ENCODE results near the gene FAM168A. TPM values are rescaled to one million over a fixed set of nuclear protein-coding genes. Genes with fewer than 3 reads are reported as not detected.

FAM168A gene
- total RNA-seq, 1 experiment from 2014 or later = 13.8 TPM

DNA sequence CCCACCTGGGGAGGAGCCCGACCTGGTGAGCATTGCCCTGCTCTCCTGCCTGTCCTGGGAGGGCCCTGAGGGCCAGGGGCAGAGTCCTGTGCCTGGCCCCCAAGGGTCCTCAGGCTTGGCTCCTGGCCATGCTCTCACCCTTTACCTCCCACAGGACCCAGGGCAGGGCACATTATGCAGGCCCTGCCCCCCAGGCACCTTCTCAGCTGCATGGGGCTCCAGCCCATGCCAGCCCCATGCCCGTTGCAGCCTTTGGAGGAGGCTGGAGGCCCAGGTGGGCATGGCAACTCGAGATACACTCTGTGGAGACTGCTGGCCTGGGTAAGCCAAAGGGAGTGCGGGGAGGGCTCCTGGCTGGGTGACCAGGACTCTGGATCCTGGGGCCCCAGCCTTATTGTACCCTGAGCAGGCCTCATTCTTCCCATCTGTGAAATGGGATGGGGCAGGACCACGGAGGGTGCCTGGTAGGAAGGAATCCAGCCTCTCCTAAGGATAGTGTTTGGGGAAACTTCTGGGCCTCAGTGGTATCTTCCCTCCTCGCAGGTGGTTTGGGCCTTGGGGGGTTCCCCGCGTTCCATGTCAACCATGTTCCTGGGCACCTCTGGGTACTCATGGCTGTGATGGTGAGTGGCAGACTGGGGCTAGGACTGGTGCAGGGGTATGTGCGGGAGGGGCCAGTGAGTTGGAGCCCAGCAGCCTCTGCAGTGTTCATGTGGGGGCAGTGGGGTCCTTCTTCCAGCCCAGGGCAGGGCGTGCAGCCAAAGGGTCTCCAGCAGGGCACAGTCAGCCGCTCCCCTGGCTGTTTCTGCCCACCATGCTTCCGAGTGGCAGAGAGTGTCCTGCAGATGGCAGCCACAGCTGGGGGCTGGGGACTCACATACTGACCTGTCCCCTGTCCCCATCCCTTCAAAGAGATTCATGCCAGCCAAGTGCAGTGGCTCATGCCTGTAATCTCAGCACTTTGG, 207.0 kb downstream of the FAM168A start:
- H3K9me3 Mint-ChIP-seq (ENCODE audit: unreplicated experiment) = no peaks in the 10 kb centered on the region
- H3K27me3 Mint-ChIP-seq (ENCODE audit: insufficient read depth, unreplicated experiment) = no peaks in the 10 kb centered on the region
- DNase-seq (ENCODE audit: unreplicated experiment) = no peak
- BruUV-seq (replicated peaks) = no TSS peak
- ChIA-PET CTCF (interaction anchor here (1.2 to 2.2 kb wide), 3 partner anchors 39 to 84 kb away, joined by 3 to 9 read pairs (median 3); no protein-coding TSS in a partner anchor), POLR2A (interaction anchor here (0.9 kb wide), 1 partner anchor 19 kb away, joined by 4 read pairs; no protein-coding TSS in a partner anchor)
- H3K4me1 Mint-ChIP-seq (ENCODE audit: insufficient read depth, unreplicated experiment) = peaks cover 29% of the 10 kb centered on the region
- intact Hi-C loops (cut with micrococcal nuclease) = no loop called here
- peaks cover 5% of the 10 kb centered on the region for H3K36me3 Mint-ChIP-seq (ENCODE audit: insufficient read depth, unreplicated experiment)
- TF ChIP-seq, protein P1, sequence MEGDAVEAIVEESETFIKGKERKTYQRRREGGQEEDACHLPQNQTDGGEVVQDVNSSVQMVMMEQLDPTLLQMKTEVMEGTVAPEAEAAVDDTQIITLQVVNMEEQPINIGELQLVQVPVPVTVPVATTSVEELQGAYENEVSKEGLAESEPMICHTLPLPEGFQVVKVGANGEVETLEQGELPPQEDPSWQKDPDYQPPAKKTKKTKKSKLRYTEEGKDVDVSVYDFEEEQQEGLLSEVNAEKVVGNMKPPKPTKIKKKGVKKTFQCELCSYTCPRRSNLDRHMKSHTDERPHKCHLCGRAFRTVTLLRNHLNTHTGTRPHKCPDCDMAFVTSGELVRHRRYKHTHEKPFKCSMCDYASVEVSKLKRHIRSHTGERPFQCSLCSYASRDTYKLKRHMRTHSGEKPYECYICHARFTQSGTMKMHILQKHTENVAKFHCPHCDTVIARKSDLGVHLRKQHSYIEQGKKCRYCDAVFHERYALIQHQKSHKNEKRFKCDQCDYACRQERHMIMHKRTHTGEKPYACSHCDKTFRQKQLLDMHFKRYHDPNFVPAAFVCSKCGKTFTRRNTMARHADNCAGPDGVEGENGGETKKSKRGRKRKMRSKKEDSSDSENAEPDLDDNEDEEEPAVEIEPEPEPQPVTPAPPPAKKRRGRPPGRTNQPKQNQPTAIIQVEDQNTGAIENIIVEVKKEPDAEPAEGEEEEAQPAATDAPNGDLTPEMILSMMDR (IDR thresholded peaks at IDR 0.05; ENCODE audit: unreplicated experiment) = no peak
- no peak overlapping the region for H3K4me3 Mint-ChIP-seq (ENCODE audit: unreplicated experiment)
- H3K27ac Mint-ChIP-seq (ENCODE audit: low read depth, unreplicated experiment) = no peak overlapping the region

- ChIA-PET POLR2A (interaction anchor here (0.9 to 1.1 kb wide), 2 partner anchors 12 to 20 kb away, joined by 3 to 4 read pairs; no protein-coding TSS in a partner anchor), CTCF (interaction anchor here (0.7 to 2.4 kb wide), 4 partner anchors 15 to 100 kb away, joined by 3 to 10 read pairs (median 6); no protein-coding TSS in a partner anchor)
- Mint-ChIP-seq H3K27me3 (ENCODE audit: insufficient read depth, unreplicated experiment) (no peaks in the 10 kb centered on the region), H3K27ac (ENCODE audit: low read depth, unreplicated experiment) (no peak overlapping the region), H3K36me3 (ENCODE audit: insufficient read depth, unreplicated experiment) (peaks cover 5% of the 10 kb centered on the region), H3K4me1 (ENCODE audit: insufficient read depth, unreplicated experiment) (peaks cover 29% of the 10 kb centered on the region), H3K9me3 (ENCODE audit: unreplicated experiment) (no peaks in the 10 kb centered on the region), H3K4me3 (ENCODE audit: unreplicated experiment) (no peak overlapping the region)
- no TSS peak for BruUV-seq (replicated peaks)
- no peak for DNase-seq (ENCODE audit: unreplicated experiment)
- TF ChIP-seq, protein P1 (IDR thresholded peaks at IDR 0.05; ENCODE audit: unreplicated experiment) = no peak
- intact Hi-C loops (cut with micrococcal nuclease) = no loop called here
These were observed 208.0 kb downstream of the FAM168A start for GRCh38 chr11:73389916-73390315.

DNA sequence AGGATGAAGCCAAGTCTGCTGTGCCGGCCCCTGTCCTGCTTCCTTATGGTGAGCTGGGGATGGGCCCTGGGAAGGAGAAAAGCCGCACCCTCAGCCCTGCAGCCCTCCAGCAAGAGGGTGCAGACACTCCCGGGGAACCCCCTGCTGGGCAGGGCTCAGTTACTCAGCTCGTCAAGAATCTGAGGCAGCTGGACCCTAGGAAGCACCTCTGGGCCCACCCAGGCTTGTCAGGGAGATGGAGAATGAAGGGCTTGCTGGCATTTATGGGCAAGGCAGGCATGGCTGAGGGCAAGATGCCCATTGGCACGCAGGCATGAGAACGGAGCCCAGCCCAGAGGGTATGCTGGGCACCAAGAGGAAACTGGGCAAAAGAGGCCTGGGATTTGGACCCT, 208.8 kb downstream of the FAM168A start:
- POLR2A ChIA-PET = interaction anchor here (1.1 kb wide), 1 partner anchor 12 kb away, joined by 3 read pairs; no protein-coding TSS in a partner anchor
- no peaks in the 10 kb centered on the region for H3K36me3 Mint-ChIP-seq (ENCODE audit: insufficient read depth, unreplicated experiment)

More for the DNA sequence above, 208.8 kb downstream of the FAM168A start:
- Mint-ChIP-seq H3K4me3 (ENCODE audit: unreplicated experiment) (no peak overlapping the region), H3K27me3 (ENCODE audit: insufficient read depth, unreplicated experiment) (no peaks in the 10 kb centered on the region), H3K9me3 (ENCODE audit: unreplicated experiment) (no peaks in the 10 kb centered on the region), H3K4me1 (ENCODE audit: insufficient read depth, unreplicated experiment) (peaks cover 34% of the 10 kb centered on the region), H3K27ac (ENCODE audit: low read depth, unreplicated experiment) (peak overlapping the region; percentile 73)
- peak; percentile 9 for DNase-seq (ENCODE audit: unreplicated experiment)
- CTCF ChIA-PET = interaction anchor here (0.7 to 2.4 kb wide), 3 partner anchors 14 to 82 kb away, joined by 3 to 10 read pairs (median 9); no protein-coding TSS in a partner anchor
- no TSS peak for BruUV-seq (replicated peaks)
- TF ChIP-seq, protein P1 (IDR thresholded peaks at IDR 0.05; ENCODE audit: unreplicated experiment) = no peak
- intact Hi-C loops (cut with micrococcal nuclease) = no loop called here

Data from MCF 10A (cell line).